Caco-2 (cell line): ENCODE data around the gene PIM3. TPM values are rescaled to one million over a fixed set of nuclear protein-coding genes. Genes with fewer than 3 reads are reported as not detected.

Experiments
- BruUV-seq: library from RNA; stranded (reverse); fragments of 400-500 nt; replicated peaks from 2 replicates; lab custom pipeline; 2021; lab: Mats Ljungman, UMichigan
- CTCF ChIA-PET: fragments of 300-600 bp; sonication (Branson Sonifier 250); formaldehyde crosslinking; loops from one replicate; lab custom pipeline; 2022; ENCODE audit warnings: antibody characterized with exemption; lab: Charles Lee
- POLR2A ChIA-PET: fragments of 300-600 bp; sonication (Branson Sonifier 250); formaldehyde crosslinking; loops from one replicate; lab custom pipeline; 2022; ENCODE audit warnings: antibody characterized with exemption; lab: Charles Lee
- DNase-seq, 2 experiments: peaks; one replicate each; pipeline versions ENCODE4 v3.0.0 to v3.0.0-alpha.2; 2020 to 2022
- H3K27me3 ChIP-seq: replicated peaks from 2 replicates; pipeline ENCODE4 v1.6.0; 2011; ENCODE audit warnings: low read length; ENCODE audit not compliant: control insufficient read depth, insufficient read depth
- H3K36me3 ChIP-seq: 2 replicates; pipeline ENCODE4 v1.5.1; 2011; ENCODE audit warnings: low read length; ENCODE audit not compliant: control insufficient read depth, insufficient read depth
- H3K4me1 ChIP-seq: fragments of 250-450 bp; sonication (Bioruptor Pico); 2 replicates; pipeline ENCODE4 v1.5.1; 2020; ENCODE audit warnings: mild to moderate bottlenecking
- H3K4me3 ChIP-seq: 2 replicates; pipeline ENCODE4 v1.5.1; 2011; ENCODE audit warnings: low read depth, mild to moderate bottlenecking, control low read depth, low read length
- H3K9me3 ChIP-seq: fragments of 250-450 bp; sonication (Bioruptor Pico); 2 replicates; pipeline ENCODE4 v1.5.1; 2020; ENCODE audit warnings: mild to moderate bottlenecking, moderate library complexity
- H3K27ac Mint-ChIP-seq: one replicate; pipeline ENCODE4 v1.8.0; 2022; ENCODE audit warnings: mixed read lengths; ENCODE audit not compliant: unreplicated experiment
- H3K27me3 Mint-ChIP-seq: one replicate; pipeline ENCODE4 v1.8.0; 2022; ENCODE audit warnings: mixed read lengths; ENCODE audit not compliant: insufficient read depth, unreplicated experiment
- H3K36me3 Mint-ChIP-seq: one replicate; pipeline ENCODE4 v1.8.0; 2022; ENCODE audit warnings: mild to moderate bottlenecking, mixed read lengths; ENCODE audit not compliant: insufficient read depth, unreplicated experiment
- H3K4me1 Mint-ChIP-seq: one replicate; pipeline ENCODE4 v1.8.0; 2022; ENCODE audit warnings: low read depth, mixed read lengths; ENCODE audit not compliant: unreplicated experiment
- H3K4me3 Mint-ChIP-seq: one replicate; pipeline ENCODE4 v1.8.0; 2022; ENCODE audit warnings: mild to moderate bottlenecking, moderate library complexity, mixed read lengths; ENCODE audit not compliant: unreplicated experiment
- H3K9me3 Mint-ChIP-seq: one replicate; pipeline ENCODE4 v1.8.0; 2022; ENCODE audit warnings: mixed read lengths; ENCODE audit not compliant: unreplicated experiment
- CTCF ChIP-seq, 2 experiments: fragments of 200-600 bp in 1 of 2; IDR thresholded peaks; 1 replicate in 1 of 2; 2 replicates in 1 of 2; pipeline versions ENCODE4 v1.5.1 to v1.8.0; 2011 to 2022; ENCODE audit warnings: antibody characterized with exemption in 1 of 2, control low read depth in 1 of 2, inconsistent platforms in 1 of 2, low read depth in 1 of 2, low read length in 1 of 2, mild to moderate bottlenecking in 1 of 2, moderate library complexity in 1 of 2; ENCODE audit not compliant: insufficient read depth in 1 of 2, severe bottlenecking in 1 of 2, unreplicated experiment in 1 of 2
- intact Hi-C: fragments of 100-400 bp; cut with micrococcal nuclease; formaldehyde crosslinking; loops from one replicate; pipeline ENCODE4 v1.10.0; 2022; ENCODE audit not compliant: unreplicated experiment
- total RNA-seq: library from RNA; stranded (reverse); gene quantifications from 2 replicates; pipeline ENCODE4 v1.2.3, GENCODE V29; 2022

PIM3 gene
- total RNA-seq, 1 experiment from 2014 or later = 39.6 TPM

- POLR2A ChIA-PET = no interaction called here
- no peak overlapping the region for H3K4me3 ChIP-seq
- H3K27ac Mint-ChIP-seq = no peak overlapping the region
Measured at GRCh38 chr22:49999946-50000586, 39.5 kb downstream of the PIM3 start.

DNA sequence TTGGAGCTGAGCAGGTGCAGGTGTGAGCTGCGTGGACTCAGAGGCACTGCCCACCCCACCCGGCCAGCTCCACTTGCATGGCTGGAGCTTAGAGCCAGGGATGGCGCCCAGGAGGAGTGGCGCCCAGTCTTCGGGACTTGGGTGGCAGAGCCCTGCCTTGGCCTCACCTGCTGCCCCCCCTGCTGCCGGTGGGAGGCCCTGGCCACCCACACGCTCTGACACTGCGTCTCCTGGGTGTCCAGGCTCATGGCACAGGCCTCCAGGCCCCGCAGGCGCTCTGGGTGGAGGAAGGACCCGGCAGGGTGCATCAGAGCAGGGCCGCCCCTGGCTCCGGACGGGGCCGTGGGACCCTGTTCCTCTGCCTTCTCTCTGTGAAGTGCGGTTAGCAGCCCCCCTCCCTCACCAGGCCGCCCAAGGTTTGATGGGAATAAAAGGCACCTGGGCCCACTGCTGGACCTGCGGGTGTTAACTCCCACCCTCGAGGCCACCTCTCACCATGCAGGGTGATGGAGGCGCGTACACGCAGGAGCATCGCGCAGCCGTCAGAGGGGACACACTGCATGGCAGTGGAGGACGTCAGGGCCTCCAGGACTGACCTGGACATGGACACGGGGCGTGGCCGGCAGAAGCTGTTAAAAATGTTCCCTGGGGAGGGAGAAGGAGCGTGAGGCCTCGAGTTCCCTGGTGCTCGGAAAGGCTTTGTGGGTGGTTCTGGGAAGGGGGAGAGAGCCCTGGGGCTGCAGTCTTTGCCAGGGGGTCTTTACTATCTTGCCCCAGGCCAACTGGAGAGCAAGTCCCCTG, 40.2 kb downstream of the PIM3 start:
- ChIA-PET CTCF (no interaction called here), POLR2A (no interaction called here)
- Mint-ChIP-seq H3K9me3 (no peaks in the 10 kb centered on the region), H3K27me3 (no peaks in the 10 kb centered on the region), H3K4me1 (peaks cover 9% of the 10 kb centered on the region), H3K36me3 (no peaks in the 10 kb centered on the region), H3K27ac (no peak overlapping the region), H3K4me3 (no peak overlapping the region)
- Histone ChIP-seq H3K4me3 (no peak overlapping the region), H3K36me3 (no peaks in the 10 kb centered on the region), H3K27me3 (no peaks in the 10 kb centered on the region), H3K9me3 (no peaks in the 10 kb centered on the region), H3K4me1 (no peaks in the 10 kb centered on the region)
- intact Hi-C loops = no loop called here
- BruUV-seq = no TSS peak
- no peak for DNase-seq
- TF ChIP-seq CTCF (IDR thresholded peaks at IDR 0.05; ENCODE audit: insufficient read depth in 1 of 2, low read depth in 1 of 2, low read length in 1 of 2, severe bottlenecking in 1 of 2, unreplicated experiment in 1 of 2) = no peak

More at GRCh38 chr22:49999946-50000586, 39.5 kb downstream of the PIM3 start:
- Histone ChIP-seq H3K9me3 (no peaks in the 10 kb centered on the region), H3K4me1 (no peaks in the 10 kb centered on the region), H3K36me3 (no peaks in the 10 kb centered on the region), H3K27me3 (no peaks in the 10 kb centered on the region)
- no peaks in the 10 kb centered on the region for H3K27me3 Mint-ChIP-seq
- no peaks in the 10 kb centered on the region for H3K36me3 Mint-ChIP-seq
- H3K4me1 Mint-ChIP-seq = peaks cover 5% of the 10 kb centered on the region
- intact Hi-C loops = no loop called here
- no TSS peak for BruUV-seq
- H3K9me3 Mint-ChIP-seq = no peaks in the 10 kb centered on the region
- no peak overlapping the region for H3K4me3 Mint-ChIP-seq
- no peak for DNase-seq
- TF ChIP-seq CTCF (IDR thresholded peaks at IDR 0.05; ENCODE audit: insufficient read depth in 1 of 2, low read depth in 1 of 2, low read length in 1 of 2, severe bottlenecking in 1 of 2, unreplicated experiment in 1 of 2) = no peak
- CTCF ChIA-PET = no interaction called here

- Mint-ChIP-seq H3K4me3 (no peak overlapping the region), H3K9me3 (no peaks in the 10 kb centered on the region), H3K4me1 (peaks cover 9% of the 10 kb centered on the region), H3K36me3 (no peaks in the 10 kb centered on the region), H3K27me3 (no peaks in the 10 kb centered on the region), H3K27ac (no peak overlapping the region)
- ChIA-PET POLR2A (no interaction called here), CTCF (interaction anchor here (0.6 to 1.1 kb wide), 2 partner anchors 29 to 65 kb away, joined by 3 to 4 read pairs; no protein-coding TSS in a partner anchor)
- Histone ChIP-seq H3K36me3 (no peaks in the 10 kb centered on the region), H3K4me1 (no peaks in the 10 kb centered on the region; the same call in 1 of the 2 replicates), H3K4me3 (no peak overlapping the region), H3K27me3 (no peaks in the 10 kb centered on the region), H3K9me3 (no peaks in the 10 kb centered on the region)
- no peak for TF ChIP-seq CTCF (IDR thresholded peaks at IDR 0.05; ENCODE audit: insufficient read depth in 1 of 2, low read depth in 1 of 2, low read length in 1 of 2, severe bottlenecking in 1 of 2, unreplicated experiment in 1 of 2)
- intact Hi-C loops = no loop called here
- BruUV-seq = no TSS peak
- DNase-seq = no peak
Measured at GRCh38 chr22:50001388-50002231, 41.0 kb downstream of the PIM3 start.
